Measurements from ENCODE around the gene MPND. TPM values are rescaled to one million over a fixed set of nuclear protein-coding genes. Genes with fewer than 3 reads are reported as not detected.
"Not testable (repeated sequence)": the region's sequence is repeated elsewhere in the genome, so short reads cannot be mapped to it uniquely, and the experiment has no call there.

The MPND gene
- polyA plus RNA-seq, 1 donor = 23.2 TPM

DNA sequence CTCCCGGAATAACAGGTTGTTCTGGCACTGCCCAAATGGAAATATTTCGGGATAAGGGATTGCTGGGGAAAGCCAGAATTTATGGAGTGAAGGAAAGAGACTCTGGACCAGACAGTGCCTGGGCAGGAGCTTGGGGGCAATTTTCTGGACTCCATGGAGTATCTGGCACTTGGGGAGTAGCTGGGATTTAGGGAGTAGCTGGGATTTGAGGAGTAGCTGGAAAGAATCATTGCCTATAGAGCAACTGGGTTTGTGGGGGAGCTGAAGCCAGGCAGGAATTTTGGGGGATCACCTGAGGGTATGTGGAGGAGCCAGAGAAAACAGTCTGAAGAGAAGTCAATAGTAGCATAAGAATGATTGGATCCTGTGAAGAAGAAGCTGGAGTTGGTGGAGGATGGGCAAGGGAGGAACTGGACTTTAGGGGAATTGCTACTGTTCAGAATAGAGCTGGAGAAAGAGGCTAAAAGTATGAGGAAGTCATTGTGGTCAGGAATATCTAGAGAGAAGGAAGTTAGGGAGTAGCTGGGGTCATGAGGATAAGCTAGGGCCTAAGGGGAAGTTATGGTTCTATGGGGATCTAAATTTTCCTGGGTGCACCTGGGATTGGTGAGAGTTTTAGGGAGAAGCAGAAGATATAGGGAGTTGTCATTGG is 24.2 kb upstream of the MPND start:
- DNase-seq = no peak

DNA sequence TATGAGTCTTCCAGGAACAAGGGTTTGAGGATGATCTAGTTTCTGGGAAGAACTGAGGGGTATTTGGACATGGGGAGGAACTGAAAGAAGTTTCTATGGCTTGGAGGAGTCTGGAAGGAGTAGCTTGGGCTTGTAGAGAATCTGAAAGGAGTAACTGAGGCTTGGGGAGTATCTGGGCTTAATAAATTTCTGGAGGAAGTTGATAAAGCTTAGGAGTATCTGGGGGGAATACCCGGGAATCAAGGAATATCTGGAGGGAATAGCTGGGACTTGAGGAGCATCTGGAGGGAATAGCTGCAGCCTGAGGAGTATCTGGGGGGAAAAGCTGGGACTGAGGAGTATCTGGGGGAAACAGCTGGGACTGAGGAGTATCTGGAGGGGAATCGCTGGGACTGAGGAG is 22.9 kb upstream of the MPND start:
- DNase-seq = no peak

DNA sequence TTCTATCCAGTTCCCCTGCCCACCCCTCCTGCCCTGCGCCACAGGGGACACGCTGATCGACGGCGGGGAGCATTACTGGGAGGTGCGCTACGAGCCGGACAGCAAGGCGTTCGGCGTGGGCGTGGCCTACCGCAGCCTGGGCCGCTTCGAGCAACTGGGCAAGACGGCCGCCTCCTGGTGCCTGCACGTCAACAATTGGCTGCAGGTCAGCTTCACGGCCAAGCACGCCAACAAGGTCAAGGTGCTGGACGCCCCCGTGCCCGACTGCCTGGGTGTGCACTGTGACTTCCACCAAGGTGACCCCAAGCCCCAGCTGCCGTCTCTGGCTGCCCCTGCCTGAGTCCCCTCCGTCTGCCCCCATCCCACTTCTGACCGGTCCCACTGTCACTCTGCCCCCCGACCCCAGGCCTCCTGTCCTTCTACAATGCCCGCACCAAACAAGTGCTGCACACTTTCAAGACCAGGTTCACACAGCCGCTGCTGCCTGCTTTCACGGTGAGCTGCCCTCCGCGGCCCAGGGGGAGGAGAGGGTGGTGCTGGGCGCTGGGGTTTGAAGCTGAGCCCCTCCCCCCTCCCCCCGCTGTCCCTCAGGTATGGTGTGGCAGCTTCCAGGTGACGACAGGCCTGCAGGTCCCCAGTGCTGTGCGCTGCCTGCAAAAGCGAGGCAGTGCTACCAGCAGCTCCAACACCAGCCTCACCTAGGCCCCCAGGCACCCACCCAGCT is 20.3 kb upstream of the MPND start:
- DNase-seq = no peak

DNA sequence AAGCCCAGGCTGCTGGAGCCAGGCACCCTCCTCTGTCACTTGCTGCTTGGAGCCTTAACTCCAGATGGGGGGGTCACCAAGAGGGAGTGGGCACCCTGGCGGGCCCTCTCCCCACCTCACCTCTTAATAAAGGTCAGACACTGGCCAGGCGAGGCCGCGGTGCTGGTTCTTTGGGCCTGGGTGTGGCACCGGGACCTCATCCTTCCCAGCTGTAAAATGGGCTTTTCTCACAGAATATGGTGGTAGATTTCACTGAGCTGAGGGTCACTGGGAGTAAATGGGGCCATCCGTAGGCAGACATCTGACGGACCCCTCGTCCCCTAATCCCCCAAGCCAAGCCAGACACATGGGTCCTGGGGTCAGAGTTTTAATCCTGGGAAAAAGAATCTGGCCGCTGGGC is 19.7 kb upstream of the MPND start:
- no peak for DNase-seq

DNA sequence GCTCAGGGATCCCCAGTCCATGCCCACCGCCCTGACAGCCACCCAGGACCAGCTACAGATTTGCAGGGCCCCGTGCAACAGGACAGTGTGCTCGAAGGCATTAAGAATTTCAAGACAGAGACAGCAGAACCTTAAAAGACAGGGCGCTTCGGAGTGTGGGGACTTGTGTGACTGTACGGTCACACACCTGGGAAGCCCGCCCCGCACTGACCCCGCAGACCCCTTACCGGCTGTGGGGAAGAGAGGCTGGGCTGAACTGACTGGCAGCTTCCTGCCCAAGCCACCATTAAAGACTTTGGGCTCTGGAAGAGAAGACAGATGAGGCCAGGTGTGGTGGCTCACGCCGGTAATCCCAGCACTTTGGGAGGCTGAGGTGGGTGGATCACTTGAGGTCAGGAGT is 19.1 kb upstream of the MPND start:
- no peak for DNase-seq

DNA sequence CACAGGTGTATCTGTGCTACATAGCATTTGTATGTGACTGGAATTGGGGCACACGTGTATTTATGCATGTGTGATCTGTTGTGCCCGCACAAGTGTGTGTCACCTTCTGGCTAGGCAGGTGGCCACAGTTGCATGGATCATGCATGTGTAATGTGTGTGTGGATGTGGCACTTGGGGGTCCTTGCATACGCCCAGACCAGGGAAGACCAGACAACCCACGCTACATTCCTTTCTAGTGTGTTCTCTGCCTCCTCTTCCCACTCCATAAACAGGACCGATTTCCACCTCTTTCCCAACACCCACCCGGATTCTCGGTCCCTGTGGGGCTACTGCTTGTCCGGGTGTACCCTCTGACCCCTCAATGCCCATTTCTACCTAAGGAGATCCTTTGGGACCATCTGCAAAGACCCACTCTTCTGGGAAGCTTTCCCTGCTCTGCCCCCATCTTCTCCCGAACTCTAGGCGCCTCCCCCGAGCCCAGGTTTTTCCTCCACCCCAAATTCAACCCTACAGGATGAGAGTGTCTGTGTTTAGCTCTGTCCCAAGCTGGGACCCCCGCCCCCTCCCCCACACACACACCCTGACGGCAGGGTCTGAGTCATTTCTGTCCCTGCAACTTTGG is 17.0 kb upstream of the MPND start:
- DNase-seq = no peak

DNA sequence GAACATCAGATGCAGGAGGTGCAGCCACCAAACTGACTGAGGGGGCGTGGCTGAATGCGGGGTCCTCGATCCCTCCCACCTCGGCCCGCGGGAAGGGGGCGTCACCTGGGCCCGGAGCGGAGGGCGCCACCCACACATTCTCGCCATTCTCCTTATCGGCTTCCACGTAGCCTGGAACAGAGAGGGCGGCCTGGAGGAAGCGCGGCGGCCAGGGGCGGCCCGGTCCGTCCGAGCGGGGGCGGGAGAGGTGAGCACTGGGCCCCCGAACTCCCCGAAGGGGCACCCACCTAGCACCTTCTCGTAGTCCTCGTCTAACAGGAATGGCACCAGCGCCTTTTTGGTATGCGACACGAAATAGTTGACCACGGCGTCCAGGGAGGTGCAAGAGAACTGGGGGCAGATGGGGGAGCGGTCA is 16.5 kb upstream of the MPND start:
- no peak for DNase-seq

DNA sequence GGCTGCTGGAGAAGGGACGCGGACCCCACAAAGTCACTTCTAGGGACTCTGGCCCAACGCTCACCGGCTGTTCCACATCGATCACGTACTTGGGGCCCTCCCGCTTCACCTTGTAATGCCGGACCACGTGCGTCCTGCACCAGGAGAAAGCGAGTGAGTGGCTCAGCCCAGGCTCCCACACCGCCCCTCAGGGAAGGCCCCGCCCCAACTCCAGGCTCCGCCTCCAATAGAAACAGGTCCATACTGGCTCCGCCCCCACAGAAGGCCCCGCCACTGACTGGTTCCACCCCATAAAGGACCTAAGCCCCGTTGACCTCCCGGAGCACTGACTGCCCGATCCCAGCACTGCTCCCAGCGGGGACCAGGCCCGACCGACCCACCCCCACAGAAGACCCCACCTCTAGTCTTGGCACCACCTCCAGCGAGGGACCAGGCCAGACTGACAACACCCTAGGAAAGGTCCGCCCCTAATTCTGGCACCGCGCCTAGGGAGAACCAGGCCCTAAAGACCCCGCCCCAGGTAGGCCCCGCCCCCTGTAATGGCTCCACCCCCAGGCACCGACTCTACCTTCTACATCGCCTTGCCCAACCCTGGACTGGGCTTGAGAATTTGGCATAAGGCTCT is 16.0 kb upstream of the MPND start:
- DNase-seq = no peak

DNA sequence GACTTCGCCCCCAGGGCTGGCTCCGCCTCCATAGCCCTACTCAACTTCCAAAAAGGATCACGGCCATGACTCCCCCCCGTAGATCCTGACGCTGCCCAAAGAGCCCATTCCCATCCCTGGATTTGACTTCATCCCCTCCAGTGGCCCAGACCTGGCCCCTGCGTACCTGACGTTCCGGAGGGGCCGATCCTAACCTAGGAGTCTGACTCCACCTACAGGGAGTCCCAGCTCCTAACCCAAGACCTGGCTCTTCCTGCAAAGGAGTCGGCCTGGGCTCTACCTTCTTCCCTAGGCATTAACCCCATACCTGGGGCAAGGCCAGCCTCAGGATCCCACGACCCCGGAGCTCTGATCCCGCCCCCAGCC is 15.5 kb upstream of the MPND start:
- DNase-seq = no peak

DNA sequence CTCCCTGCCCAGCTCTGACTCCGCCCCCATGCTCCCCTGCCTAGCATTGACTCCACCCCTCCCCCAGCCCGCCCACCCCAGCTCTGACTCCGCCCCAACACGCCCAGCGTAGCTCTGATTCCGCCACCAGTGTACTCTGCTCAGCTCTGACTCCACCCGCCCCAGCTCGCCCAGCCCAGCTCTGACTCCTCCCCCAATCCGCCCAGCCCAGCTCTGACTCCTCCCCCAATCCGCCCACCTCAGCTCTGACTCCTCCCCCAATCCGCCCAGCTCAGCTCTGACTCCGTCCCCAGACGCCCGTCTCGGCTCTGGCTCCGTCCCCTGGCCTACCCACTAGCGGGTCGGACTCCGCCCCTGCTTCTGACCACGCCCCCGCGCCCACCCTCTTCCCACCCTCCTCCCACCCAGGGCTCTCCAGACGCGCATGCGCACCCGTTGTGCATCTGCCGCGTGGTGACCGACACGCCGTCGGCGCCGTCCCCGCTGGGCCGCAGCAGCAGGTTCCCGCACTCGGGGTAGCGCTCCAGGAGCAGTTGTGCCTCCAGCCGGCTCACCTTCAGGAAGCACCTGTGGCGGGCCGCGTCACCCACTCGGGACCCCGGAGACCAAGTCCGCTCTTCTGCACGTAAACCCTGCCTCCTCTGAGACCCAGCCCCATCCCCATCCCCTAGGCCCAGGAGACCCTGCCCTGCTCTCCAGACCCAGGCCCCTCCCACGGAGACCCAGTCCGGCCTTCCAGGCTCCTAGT is 14.9 kb upstream of the MPND start:
- peak; percentile 94 for DNase-seq

DNA sequence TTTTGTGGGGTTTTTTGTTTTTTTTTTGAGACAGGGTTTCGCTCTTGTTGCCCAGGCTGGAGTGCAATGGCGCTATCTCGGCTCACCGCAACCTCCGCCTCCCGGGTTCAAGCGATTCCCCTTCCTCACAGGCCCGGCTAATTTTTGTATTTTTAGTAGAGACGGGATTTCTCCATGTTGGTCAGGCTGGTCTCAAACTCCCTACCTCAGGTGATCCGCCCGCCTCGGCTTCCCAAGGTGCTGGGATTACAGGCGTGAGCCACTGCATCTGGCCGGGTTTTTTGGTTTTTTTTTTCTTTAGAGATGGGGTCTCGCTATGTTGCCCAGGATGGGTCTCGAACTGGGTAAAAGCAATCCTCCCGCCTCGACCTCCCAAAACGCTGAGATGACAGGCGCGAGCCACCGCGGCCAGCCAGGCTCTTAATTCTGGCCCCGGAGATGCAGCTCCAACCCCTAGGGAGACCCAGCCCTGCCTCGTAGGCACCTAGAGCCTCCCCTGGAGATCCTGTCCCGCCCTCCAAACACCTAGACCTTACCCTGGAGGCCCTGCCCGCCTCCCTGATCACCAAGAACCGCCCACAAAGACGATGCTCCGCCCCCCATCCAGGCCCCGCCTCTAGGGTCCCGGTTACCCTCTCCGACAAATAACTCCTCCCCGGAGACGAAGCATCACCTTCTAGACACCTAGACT is 14.2 kb upstream of the MPND start:
- DNase-seq = not testable (repeated sequence)

DNA sequence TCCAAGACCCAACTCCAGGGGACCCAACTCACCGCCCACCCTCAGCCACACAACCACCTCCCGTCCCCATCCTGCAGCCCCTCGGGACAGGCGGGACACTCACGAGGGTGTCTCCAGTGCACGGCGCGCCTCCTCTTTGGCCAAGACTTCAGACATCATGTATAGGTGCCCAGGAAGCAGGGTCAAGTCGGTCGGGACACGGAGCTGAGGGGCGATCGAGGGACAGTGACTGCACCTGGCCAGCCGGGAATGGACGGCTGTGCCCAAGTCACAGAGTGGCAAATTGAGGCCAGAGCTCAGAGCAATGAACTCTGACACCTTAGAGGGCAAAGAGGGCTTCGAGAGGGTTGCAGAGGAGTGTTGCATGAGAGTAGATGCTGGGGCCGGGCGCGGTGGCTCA is 13.5 kb upstream of the MPND start:
- no peak for DNase-seq

DNA sequence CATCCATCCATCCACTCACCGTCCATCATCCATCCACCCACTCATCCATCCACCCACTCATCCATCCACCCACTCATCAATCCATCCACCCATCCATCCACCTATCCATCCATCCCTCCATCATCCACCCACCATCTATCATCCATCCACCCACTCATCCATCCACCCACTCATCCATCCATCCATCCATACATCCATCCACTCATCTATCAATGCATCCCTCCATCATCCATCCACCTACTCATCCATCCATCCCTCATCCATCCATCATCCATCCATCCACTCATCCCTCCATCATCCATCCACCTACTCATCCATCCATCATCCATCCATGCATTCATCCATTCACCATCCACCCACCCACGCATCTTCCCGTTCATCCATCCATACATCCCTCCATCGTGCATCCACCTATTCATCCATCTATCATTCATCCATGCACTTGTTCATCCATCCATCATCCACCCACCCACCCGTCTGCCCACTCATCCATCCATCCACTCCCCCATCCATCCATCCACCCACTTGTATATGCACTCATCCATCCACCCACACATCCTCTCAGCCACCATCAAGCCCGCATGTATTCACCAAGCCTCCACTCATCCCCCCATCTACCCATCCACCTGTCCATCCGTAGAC is 8.3 kb upstream of the MPND start:
- no peak for DNase-seq

DNA sequence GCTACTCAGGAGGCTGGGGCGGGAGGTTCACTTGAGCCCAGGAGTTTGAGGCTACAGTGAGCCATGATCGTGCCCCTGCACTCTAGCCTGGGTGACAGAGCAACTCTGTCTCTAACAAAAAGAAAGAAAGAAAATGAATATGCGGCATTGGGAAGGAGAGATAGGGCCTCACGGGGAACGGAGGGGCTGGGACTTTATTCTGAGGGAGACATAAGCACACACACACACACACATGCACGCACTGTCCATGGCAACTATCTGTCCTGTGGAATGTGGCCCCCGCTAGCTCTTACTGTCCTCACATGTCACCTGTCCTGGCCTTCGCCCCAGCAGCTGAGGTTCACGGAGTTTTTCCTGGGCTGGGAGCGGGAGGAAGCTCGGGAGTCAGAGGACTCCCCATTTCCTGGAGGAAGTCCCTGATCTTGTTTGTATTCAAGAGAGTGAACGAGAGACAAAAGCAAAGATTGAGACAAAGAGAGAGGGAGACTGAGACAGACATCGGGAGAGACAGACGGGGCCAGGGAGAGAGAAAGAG is 5.4 kb upstream of the MPND start:
- DNase-seq = no peak

DNA sequence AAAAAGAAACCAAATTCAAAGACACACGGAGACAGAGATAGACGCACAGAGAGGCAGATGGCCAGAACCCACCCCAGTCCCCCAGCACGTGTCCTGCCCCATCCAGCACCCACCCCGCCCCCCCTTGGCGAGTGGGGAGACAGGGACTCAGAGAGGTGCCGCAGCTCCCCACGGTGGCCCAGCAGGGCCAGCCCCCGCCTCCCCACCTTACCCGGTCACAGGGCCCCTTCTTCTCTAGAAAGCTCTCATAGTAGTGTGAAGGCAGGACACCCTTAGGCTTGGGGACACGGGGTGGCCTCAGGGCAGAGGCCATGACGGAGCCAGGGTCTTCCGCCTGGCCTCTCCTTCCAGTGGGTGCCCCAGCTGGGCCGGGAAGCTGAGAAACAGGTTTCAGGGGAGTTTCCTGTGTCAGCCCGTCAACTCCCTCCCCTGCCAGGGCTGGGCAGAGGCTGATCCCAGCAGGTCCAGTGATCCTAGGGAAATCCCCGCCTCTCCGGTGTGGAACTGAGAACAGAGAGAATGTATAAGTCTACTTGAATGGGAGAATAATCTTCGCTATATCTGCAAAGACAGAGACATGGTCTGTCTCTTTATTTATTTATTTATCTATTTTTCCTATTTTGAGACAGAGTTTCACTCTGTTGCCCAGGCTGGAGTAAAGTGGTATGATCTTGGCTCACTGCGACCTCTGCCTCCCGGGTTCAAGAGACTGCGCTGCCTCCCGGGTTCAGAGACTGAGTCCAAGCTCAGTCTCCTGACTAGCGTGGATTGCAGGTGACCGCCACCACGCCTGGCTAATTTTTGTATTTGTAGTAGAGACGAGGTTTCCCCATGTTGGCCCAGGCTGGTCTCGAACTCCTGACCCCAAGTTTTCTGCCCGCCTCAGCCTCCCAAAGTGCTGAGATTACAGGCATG is 4.7 kb upstream of the MPND start, which contains the start of gene STAP2:
Gene STAP2 (minus strand): TSS at position 387 of the 915 bp plus-strand sequence. CDS start 74 bp downstream, at position 313.
- DNase-seq = no peak

DNA sequence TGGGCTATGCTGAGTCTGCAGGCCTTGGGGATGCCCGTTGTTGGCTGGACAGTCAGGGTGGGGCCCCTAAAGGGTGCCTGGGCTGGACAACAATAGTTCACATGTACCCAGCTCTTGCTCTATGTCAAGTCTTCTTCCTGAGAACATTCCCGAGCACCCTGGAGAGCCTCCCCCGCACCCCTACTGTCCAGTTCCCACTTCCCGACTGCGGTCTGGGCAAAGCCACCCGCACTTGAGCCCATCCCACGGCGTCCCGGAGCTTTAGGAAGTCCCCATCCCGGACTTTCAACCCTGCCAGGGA is 1.1 kb upstream of the MPND start:
- DNase-seq = no peak

DNA sequence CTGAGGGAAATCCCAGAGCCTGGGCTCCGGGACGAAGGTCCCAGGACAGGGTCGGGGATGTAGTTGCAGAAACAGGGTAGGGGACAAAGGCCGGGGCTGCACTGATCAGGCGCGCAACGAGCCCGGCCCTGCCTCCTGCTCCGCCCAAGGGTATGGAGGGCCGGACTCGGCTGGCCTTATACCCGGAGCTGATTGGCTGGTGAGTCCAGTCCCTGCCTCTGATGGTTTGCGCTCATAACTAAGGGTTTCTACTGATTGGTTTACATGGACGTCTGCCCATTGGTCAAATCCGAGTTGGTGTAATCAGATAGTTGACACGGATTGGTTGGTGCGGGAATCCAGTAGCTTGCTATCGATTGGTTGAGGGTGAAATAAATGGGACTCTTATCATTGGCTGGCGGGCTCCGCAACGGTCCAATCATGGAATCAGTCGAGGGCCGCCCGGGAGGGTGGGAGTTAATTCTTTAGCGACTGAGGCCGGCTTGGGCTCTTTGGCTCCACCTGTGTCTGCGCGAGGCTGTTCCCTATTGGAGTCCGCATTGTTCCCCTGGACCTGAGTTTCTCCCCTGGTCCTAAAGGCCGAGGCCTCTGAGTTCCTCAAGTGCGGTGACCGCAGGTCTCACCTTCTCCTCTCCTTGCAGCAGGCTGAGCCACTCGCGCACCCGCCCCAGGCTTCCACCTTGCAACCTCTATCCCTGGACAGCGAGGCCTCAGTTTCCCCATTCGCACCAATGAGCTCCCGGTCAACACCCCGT is 570 bp upstream of the MPND start:
- DNase-seq = peak; percentile 100

DNA sequence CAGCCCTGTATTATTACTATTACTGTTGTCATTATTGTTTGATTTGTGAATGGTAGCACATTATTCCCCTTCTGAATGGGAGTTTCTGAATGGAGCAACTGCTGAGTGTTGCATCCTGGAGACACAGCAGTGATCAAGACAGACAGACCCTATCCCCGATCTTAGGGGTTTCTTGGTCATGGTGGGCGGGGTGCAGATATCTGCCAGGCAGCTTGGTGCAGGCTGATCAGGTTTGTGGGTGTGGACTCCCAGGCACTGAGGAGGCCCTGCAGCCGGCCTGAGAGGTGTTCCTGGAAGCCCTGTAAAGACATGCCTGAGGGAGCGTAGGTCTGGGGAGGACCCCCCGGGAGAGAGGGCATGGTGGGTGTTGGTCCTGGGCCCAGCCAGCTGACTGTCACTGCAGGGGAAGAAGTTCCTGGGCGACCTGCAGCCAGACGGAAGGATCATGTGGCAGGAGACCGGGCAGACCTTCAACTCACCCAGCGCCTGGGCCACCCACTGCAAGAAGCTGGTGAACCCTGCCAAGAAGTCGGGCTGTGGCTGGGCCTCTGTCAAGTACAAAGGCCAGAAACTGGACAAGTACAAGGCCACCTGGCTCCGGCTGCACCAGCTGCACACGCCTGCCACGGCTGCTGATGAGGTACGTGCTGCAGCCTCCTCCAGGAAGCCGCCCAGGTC is 2.1 kb downstream of the MPND start:
- no peak for DNase-seq

DNA sequence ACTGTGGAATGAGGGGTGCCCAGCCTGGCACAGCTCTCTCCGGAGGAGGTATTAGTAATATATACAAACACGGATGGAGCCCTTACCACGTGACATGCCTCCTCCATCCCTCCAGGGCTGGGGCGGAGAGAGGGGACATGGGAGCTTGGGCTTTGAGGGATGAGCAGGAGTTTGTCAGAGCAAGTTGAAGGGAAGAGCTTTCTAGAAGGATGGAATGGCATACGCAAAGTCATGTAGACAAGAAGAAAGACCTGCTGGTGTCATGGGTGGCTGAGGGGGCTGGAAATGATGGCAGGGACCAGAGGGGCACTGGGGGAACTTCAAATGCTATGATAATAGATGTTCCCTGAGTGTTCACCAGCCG is 2.6 kb downstream of the MPND start:
- no peak for DNase-seq

Data from left kidney (tissue), 2 donors.